Muscle of arm (tissue), 14 donors: ENCODE data around the gene YDJC. TPM values are rescaled to one million over a fixed set of nuclear protein-coding genes. Genes with fewer than 3 reads are reported as not detected.
"Not testable (repeated sequence)": the region's sequence is repeated elsewhere in the genome, so short reads cannot be mapped to it uniquely, and the experiment has no call there.

Source experiments
- DNase-seq: peaks from one replicate; pipeline ENCODE4 v3.0.0-alpha.2; 2013
- long read RNA-seq, 11 donors: transcript quantifications; one replicate each; lab custom pipeline, GENCODE V29; 2026
- polyA plus RNA-seq, 12 donors: library from polyadenylated mRNA; unstranded; fragments of 120-200 nt; gene quantifications; one replicate each; pipeline ENCODE4 v1.2.1, GENCODE V29; 2013; ENCODE audit not compliant: insufficient read length in 12 of 12

The YDJC gene, protein sequence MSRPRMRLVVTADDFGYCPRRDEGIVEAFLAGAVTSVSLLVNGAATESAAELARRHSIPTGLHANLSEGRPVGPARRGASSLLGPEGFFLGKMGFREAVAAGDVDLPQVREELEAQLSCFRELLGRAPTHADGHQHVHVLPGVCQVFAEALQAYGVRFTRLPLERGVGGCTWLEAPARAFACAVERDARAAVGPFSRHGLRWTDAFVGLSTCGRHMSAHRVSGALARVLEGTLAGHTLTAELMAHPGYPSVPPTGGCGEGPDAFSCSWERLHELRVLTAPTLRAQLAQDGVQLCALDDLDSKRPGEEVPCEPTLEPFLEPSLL
- polyA plus RNA-seq: 1 to 10 TPM in 10 of 12 donors, not detected in 2; 2.8 to 7.8 (median 3.4) TPM
- long read RNA-seq, donor 1, transcript YDJC-203 (5 exons, 1,410 nt): minor isoform, 7 of 24 reads
- long read RNA-seq, donor 1, transcript YDJC-201 (5 exons, 1,351 nt): major isoform, 13 of 24 reads
- long read RNA-seq, donor 1, partial matches to known transcripts: 0 of 24 reads
- long read RNA-seq, donor 1, other reads (novel, unspliced or antisense): 0 of 24 reads
- long read RNA-seq, donor 2, partial matches to known transcripts: 0 of 3 reads
- long read RNA-seq, donor 2, other reads (novel, unspliced or antisense): 0 of 3 reads
- long read RNA-seq, donor 3, partial matches to known transcripts: 0 of 5 reads
- long read RNA-seq, donor 3, other reads (novel, unspliced or antisense): 0 of 5 reads
- long read RNA-seq, donor 4, partial matches to known transcripts: 0 of 2 reads
- long read RNA-seq, donor 4, other reads (novel, unspliced or antisense): 0 of 2 reads
- long read RNA-seq, donor 5, partial matches to known transcripts: 0 of 5 reads
- long read RNA-seq, donor 5, other reads (novel, unspliced or antisense): 0 of 5 reads
- long read RNA-seq, donor 6: 0 reads
- long read RNA-seq, donor 7, partial matches to known transcripts: 0 of 3 reads
- long read RNA-seq, donor 7, other reads (novel, unspliced or antisense): 0 of 3 reads
- long read RNA-seq, donor 8, partial matches to known transcripts: 0 of 3 reads
- long read RNA-seq, donor 8, other reads (novel, unspliced or antisense): 0 of 3 reads
- long read RNA-seq, donor 9, partial matches to known transcripts: 0 of 4 reads
- long read RNA-seq, donor 9, other reads (novel, unspliced or antisense): 0 of 4 reads
- long read RNA-seq, donor 10, partial matches to known transcripts: 0 of 5 reads
- long read RNA-seq, donor 10, other reads (novel, unspliced or antisense): 0 of 5 reads
- long read RNA-seq, donor 11, partial matches to known transcripts: 0 of 2 reads
- long read RNA-seq, donor 11, other reads (novel, unspliced or antisense): 0 of 2 reads

DNA sequence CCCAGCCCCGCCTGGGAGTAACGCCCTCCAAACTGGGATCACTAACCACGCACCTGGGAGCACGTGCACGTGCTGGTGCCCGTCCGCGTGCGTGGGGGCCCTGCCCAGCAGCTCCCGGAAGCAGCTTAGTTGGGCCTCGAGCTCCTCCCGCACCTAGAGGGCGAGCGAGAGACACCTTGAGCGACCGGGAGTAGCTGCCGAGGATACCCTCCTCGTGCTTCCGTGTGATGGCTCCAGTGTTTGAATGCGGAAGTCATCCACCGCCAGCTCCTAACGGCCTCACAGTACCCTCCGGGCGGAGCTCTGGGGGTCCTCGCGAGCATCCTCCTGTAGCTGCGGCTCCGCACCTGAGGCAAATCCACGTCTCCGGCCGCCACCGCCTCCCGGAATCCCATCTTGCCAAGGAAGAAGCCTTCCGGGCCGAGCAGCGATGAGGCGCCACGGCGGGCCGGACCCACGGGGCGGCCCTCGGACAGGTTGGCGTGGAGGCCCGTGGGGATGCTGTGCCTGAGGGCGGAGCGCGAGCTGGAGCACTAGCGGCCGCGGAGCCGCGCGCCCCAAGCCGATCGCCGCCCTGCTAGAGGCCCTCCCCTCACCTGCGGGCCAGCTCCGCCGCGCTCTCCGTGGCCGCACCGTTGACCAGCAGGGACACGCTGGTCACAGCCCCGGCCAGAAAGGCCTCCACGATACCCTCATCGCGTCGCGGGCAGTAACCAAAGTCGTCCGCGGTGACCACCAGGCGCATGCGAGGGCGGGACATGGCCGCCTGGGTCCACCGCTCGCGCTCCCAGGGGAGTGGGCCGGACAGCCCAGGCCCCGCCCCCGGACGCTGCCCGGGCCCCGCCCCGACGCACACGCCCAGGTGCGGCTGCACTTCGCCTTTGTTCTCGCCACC is at the start of gene YDJC:
YDJC (minus strand) TSS at position 768 of the 895 bp plus-strand sequence; CDS start at position 760, 8 bp downstream.
- DNase-seq: peak; percentile 87

DNA sequence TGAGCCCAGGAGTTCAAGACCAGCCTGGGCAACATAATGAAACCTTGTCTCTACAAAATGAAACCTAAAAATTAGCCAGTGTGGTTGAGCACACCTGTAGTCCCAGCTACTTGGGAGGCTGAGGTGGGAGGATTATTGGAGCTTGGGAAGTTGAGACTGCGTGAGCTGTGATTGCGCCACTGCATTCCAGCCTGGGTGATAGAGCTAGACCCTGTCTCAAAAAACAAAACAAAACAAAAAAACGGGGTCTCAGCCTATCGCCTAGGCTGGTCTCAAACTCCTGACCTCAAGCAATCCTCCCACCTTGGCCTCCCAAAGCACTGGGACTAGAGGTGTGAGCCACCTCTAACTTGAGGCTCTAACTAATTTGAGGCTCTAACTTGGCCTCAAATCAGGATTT is 49.6 kb upstream of the YDJC start:
- no peak for DNase-seq

DNA sequence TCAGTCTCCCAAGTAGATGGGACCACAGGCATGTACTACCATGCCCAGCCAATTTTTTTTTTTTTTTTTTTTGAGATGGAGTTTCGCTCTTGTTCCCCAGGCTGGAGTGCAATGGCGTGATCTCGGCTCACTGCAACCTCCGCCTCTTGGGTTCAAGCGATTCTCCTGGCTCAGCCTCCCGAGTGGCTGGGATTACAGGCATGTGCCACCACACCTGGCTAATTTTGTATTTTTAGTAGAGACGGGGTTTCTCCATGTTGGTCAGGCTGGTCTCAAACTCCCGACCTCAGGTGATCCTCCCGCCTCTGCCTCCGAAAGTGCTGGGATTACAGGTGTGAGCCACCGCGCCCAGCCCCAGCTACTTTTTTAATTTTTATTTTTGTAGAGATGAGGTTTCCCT is 49.0 kb upstream of the YDJC start:
- DNase-seq: not testable (repeated sequence)

DNA sequence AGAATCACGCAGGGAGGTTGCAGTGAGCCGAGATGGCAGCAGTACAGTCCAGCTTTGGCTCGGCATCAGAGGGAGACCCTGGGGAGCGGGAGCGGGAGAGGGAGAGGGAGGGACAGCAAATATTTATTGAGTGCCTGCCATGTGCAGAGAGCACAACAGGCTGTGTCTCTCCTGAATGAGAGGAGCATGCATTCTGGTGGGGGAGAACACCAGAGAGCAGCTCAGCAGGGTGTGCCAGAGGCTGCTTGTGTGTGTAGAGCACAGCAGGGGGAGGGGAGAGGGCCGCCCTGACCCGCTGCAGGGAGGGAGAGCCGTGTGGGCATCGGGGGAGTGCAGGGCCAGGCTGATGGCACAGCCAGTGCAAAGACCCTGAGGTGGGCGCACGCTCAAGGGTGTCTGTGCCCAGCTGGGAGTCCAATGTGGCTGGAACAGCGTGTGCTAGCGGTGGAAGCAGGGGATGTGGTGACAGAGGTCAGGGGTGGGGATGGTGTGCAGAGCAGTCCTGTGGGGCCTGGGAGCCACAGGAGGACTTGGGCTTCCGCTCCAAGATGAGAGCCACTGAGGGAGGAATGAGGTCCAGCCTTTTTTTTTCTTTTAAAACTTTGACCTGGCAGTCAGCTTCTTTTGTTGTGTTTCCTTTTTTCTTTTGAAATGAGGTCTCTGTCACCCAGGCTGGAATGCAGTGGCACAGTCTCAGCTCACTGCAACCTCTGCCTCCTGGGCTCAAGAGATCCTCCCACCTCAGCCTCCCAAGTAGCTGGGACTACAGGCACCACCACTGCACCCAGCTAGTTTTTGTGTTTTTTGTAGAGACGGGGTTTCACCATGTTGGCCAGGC is 48.0 kb upstream of the YDJC start:
- DNase-seq: no peak

DNA sequence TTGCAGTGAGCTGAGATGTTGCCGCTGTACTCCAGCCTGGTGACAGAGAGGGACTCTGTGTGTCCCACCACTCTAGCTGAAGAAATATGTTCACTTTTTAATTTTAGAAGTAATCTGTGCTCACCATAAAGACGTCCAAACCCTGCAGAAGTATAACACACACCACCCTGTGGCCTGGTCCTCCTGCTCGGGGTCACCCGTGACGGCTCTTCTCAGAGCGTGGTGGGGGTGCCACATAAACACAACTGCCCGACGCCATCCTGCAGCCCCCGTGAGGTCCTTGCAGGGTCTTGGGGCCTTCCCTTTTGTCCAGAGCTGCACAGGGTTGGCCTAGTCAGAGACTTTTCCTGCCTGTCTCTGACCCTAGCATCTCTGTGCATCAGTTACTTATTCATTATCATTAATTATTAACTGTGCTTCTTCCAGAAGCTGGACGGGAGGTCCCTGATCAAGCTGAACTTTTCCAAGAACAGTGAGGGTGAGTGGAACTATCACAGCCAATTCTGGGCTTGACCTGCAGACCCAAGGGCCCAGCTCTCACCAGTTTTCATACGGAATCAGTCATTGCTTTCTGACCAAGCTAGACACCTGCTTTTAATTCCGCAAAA is 44.9 kb upstream of the YDJC start:
- no peak for DNase-seq

DNA sequence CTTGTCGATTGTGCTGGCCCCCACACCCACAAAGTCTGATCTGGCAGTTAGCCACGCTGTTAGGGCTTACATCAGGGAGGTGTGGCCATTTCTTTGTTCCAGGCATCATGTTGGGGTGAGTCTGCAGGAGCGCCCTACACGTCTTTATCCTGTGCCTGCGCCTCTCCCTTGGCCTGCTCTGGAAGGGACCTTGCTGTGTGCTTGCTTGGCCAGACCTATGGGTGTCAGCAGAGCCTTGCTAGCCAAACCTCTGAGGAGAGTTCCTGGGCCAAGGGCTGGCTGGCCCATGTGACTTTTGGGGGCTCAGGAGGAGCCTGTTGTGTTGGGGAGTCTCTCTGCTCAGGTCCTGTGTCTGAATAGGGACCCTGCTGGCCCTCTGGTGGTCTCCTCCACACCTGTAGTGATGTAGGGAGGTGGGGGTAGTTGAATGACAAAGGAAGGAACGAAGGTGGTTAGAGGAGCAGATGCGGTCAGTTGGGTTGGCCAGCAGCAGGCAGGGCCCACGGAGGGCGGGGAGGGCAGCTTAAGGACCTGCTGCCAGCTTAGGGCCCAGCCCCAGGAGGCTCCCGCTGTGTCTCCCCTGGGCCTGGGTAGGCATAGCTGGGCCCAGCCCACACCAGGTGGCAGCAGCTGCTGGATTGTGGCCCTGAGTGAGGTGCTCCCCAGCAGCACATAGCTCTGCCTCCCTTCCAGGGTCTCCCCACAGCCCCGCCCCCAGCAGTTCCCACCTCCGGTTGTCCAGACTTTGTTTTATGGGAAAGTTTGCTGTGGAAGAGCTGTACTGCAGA is 43.9 kb upstream of the YDJC start:
- DNase-seq: no peak

DNA sequence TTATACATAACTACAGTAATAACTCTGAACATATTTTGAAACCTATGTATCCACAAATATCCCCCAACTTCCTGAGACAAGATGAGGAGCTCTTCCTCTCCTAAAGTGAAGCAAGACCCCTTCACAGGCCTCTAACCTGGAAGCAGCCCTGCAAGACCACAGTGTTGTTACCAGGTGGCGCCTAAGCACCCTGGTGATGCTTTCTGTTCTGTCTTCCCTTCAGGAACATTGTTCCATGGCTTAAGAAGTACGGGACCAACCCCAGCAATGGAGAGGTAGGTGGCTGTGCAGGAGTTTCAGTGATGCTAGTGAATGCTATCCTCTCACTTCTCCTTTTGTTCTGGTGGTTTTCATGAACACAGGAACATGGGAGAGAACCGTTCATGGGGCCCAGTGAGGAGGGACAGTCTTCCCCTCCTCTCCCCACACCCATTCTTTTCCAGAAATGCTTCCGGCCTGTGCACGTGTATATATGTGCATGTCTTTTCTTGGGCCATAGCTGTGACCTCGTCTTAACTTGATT is 42.3 kb upstream of the YDJC start:
- DNase-seq: no peak

DNA sequence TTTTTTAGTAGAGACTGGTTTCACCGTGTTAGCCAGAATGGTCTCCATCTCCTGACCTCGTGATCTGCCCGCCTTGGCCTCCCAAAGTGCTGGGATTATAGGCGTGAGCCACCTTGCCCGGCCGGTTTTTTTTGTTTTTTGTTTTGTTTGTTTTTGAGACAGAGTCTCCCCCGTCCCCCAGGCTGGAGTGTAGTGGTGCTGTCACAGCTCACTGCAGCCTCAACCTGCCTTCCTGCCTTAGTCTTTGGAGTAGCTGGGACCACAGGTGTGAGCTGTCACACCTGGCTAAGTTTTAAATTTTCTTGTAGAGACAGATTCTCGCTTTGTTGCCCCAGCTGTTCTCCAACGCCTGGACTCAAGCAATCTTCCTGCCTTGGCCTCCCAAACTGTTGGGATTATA is 39.2 kb upstream of the YDJC start:
- no peak for DNase-seq

DNA sequence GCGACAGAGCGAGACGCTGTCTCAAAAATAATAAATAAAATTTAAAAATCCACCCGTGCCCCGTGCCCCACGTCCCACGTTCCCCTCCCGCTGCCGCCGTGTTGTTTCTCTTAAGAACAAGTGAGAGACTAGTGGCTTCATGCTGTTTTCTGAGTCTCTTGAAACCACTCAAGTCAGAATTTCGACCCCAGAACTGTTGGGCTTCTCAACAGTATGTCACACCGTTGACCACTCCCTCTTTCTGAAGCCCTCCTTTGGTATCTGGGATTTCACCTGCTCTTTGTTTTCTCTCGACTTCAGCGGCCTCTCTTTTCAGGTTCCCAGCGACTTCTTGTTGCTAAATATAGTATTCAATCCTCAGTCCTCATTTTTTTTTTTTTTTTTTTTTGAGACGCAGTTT is 37.0 kb upstream of the YDJC start:
- DNase-seq: no peak

DNA sequence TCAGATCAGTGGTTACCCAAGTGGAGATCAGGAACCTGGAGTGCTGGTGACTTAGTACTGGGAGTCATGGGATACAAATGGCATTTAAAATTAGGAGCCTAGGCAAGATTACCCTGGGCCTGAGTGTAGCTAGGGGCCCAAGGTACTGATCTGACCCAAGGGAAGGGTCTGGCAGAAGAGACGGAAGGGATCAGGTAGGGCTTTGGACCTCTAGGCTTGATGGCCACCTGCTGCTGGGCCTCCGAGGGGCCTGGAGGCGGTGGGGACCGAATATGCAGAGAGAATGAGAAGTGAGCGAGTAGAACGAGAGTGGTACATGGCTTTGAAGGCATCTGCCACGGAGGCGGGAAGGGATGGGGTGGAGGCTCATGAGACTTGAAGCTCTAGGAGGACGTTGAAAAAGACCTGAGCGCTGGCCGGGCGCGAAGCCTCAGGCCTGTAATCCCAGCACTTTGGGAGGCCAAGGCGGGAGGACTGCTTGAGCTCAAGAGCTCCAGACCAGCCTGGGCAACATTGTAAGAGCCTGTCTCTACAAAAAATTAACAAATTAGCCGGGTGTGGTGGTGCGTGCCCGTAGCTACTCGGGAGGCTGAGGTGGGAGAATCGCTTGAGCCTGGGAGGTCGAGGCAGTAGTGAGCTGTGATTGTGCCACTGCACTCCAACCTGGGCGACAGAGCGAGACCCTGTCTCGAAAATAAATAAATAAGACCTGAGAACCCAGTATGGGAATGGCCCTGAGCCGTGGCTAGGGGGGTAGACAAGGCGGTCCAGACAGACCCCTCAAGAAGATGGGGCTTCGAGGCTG is 35.4 kb upstream of the YDJC start:
- no peak for DNase-seq

DNA sequence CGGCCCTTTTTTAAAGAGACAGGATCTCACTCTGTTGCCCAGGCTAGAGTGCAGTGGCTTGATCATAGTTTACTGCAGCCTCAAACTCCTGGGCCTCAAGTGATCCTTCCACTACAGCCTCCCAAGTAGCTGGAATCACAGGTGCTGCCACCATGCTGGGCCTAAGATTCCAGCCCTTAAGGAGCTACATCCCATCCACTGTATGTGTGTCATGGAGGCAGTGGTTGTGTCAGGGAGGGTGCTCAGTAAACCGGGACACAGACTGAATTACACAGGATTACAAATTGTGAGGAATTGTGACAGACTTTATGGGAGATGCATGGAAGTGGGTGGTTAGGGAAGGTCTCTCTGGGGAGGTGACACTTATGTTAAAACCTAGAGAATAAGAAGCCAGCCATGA is 33.9 kb upstream of the YDJC start:
- no peak for DNase-seq

DNA sequence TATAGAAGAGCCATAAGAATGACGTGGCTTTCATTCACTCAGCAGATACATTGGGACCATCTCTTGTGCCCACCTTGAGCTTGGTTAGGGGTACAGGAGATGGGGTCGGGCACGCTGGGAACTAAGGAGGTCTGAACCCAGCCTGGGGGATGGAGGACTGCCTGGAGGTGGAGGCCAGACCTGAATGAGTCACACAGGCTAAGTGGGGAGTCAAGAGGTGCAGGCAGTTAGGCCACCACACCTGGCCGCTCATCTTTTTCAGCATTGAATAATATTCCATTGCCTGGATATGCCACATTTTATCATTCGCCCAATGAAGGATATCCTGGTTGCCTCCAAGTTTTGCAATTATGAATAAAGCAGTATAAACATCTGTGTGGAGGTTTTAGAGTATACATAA is 32.2 kb upstream of the YDJC start:
- DNase-seq: no peak

DNA sequence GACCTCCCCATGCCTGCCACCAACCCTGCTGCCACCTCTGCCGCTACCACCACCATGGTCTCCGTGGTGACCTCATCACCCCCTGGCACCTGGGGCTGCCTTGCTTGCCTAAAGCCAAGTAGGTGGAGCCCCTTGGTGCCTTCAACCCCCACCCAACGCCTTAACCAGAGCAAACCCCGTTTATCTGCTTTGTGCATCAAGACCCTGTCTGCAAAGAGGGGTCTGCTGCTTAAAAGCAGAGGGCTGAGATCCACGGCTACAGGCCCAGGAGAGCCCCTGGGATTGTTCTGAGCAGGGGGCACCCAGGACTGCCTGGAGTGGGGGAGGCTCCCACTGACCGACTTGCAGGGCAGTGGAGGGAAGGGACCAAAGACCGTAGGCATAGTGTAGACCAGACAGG is 31.1 kb upstream of the YDJC start:
- DNase-seq: no peak

DNA sequence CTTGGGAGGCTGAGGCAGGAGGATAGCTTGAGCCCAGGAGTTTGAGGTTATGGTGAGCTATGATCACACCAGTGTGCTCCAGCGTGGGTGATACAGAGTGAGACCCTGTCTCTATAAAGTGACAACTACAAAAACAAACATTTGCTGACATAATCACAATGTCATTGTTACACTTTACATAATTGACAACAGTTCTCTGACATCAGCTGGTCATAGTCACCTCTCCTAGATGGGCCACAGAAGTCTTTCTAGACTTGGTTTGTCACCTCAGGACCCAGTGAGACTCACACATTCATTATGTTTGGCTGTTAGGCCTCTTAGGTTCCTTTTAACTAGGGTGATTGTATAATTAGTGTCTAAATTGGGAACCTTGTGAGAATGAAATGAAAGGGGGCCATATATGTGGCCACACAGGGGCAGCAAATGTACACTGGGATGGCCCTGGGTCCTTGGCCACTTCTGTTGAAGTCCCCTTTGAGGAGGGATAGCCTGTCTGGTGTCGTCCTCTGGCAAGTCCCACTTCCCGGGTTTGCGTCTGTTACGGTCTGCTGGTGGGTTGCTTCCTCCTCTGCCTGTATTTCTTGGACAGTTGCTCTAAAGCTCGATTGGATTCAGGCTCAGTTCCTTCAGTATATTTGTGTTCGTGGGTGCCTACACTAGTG is 30.2 kb upstream of the YDJC start:
- DNase-seq: no peak

DNA sequence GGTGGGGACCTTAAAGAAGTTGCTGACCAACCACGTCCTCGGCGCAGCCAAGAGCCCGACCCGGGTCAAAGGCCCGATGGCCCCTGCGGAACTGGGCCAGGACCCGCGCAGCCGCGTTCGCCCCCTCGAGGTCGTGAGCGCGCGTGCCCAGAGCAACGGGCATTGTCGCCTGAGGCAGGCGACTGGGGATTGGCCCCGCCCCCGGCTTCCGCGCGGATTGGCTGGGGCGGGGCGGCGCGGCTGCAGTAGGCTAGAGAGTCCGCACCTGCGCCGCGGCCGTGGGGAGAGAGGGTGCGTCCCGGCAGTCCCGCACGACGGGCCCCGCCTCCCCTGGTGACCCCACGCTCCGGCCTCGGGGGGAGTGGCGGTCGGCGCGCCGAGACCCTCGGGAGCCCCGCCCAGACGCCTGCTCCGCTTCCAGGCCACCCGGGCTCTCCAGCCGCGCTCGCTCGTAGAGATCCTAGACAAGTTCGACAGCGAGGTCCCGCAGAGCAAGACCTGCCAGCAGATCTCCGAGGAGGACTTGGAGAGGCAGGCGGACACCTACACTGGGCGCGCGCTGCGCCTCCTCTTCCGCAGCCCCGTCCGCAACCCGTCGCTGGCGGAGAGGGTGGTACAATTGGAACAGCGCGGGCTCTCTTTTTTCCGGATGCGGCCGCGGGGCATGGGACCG is 27.7 kb upstream of the YDJC start:
- DNase-seq: no peak

DNA sequence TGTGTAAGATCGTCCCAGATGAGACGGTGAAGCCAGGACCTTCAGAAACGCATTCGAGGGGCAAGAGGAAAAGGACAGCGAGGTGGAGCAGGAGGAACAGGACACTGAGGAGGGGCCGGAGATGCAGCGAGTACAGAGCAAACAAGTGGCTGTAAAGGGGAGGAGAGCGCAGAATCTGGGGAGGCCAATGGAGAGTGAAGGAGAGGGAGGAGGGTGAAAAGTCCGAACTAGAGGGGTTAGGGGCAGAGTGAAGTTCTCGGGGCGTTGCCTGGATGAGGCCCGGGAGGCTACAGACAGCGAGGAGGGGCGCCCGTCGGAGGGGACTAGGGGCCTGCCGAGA is 27.2 kb upstream of the YDJC start:
- no peak for DNase-seq
